Smooth muscle cell (in vitro differentiated cells): ENCODE measurements around the gene FGD5. TPM values are rescaled to one million over a fixed set of nuclear protein-coding genes. Genes with fewer than 3 reads are reported as not detected.

Experiments used
- DNase-seq: peaks from one replicate; lab custom pipeline; 2025; ENCODE audit not compliant: unreplicated experiment; lab: John Stamatoyannopoulos, UW
- H2AFZ ChIP-seq: fragments of 200-600 bp; sonication (generic); 2 replicates; pipeline ENCODE4 v1.6.0; 2016; ENCODE audit warnings: antibody characterized with exemption, low read depth, mild to moderate bottlenecking
- H3F3A ChIP-seq: fragments of 200-600 bp; sonication (generic); 2 replicates; pipeline ENCODE4 v1.6.0; 2017; ENCODE audit warnings: antibody characterized with exemption, low read depth
- H3K27ac ChIP-seq: fragments of 200-600 bp; sonication (generic); 2 replicates; pipeline ENCODE4 v1.5.1; 2016; ENCODE audit warnings: low read depth, mild to moderate bottlenecking
- H3K27me3 ChIP-seq: fragments of 200-600 bp; sonication (generic); 2 replicates; pipeline ENCODE4 v1.6.1; 2016; ENCODE audit warnings: low read depth, mild to moderate bottlenecking
- H3K36me3 ChIP-seq: fragments of 200-600 bp; sonication (generic); 2 replicates; pipeline ENCODE4 v1.5.1; 2016; ENCODE audit warnings: low read depth
- H3K4me1 ChIP-seq: fragments of 200-600 bp; sonication (generic); 2 replicates; pipeline ENCODE4 v1.5.1; 2016; ENCODE audit warnings: low read depth
- H3K4me2 ChIP-seq: fragments of 200-600 bp; sonication (generic); 2 replicates; pipeline ENCODE4 v1.6.0; 2016; ENCODE audit warnings: mild to moderate bottlenecking
- H3K4me3 ChIP-seq: fragments of 200-600 bp; sonication (generic); 2 replicates; pipeline ENCODE4 v1.5.1; 2016; ENCODE audit warnings: mild to moderate bottlenecking
- H3K79me2 ChIP-seq: fragments of 200-600 bp; sonication (generic); 2 replicates; pipeline ENCODE4 v1.6.0; 2016; ENCODE audit warnings: low read depth, mild to moderate bottlenecking
- H3K9ac ChIP-seq: fragments of 200-600 bp; sonication (generic); 2 replicates; pipeline ENCODE4 v1.6.0; 2016; ENCODE audit warnings: low read depth
- H3K9me3 ChIP-seq: fragments of 200-600 bp; sonication (generic); replicated peaks from 2 replicates; pipeline ENCODE4 v1.5.1; 2016; ENCODE audit warnings: low read depth
- H4K20me1 ChIP-seq: fragments of 200-600 bp; sonication (generic); 2 replicates; pipeline ENCODE4 v1.6.0; 2016; ENCODE audit warnings: low read depth
- CTCF ChIP-seq: fragments of 200-600 bp; sonication (generic); IDR thresholded peaks from 2 replicates; pipeline ENCODE4 v1.5.1; 2017; ENCODE audit warnings: borderline replicate concordance, mild to moderate bottlenecking, antibody characterized with exemption; ENCODE audit not compliant: insufficient read depth, poor library complexity, severe bottlenecking
- WGBS: methylation state at CpG from one replicate; pipeline ENCODE4 v1.1.7; 2016; ENCODE audit warnings: low lambda C conversion rate; 5-methylcytosine and 5-hydroxymethylcytosine counted together
- polyA plus RNA-seq: library from polyadenylated mRNA; unstranded; fragments of >200 nt; fragmentation: Nextera tagmentation; extraction: Ambion mirVana; gene quantifications from 2 replicates; pipeline ENCODE4 v1.2.1, GENCODE V29; 2016
- total RNA-seq: library from RNA; depleted of rRNA; stranded (reverse); fragments of >200 nt; gene quantifications from 2 replicates; pipeline ENCODE4 v1.2.3, GENCODE V29; 2014

Gene FGD5
- total and polyA plus RNA-seq, 2 experiments from 2014 or later = 0.63 to 0.71 TPM

GRCh38 chr3:14883226-14883625 lies 64.5 kb downstream of the FGD5 start:
- H3K79me2 ChIP-seq = no peaks in the 10 kb centered on the region
- no peak overlapping the region for H2AFZ ChIP-seq
- no peak overlapping the region for H3K9ac ChIP-seq
- H4K20me1 ChIP-seq = no peaks in the 10 kb centered on the region
- H3K9me3 ChIP-seq = no peaks in the 10 kb centered on the region
- no peak for TF ChIP-seq CTCF
- no peaks in the 10 kb centered on the region for H3K27me3 ChIP-seq
- no peaks in the 10 kb centered on the region for H3K4me1 ChIP-seq
- H3K4me3 ChIP-seq = no peak overlapping the region
- no peak overlapping the region for H3K4me2 ChIP-seq
- WGBS = 93% methylated on average over 5 of the region's 5 CpGs
- DNase-seq = no peak
- H3F3A ChIP-seq = no peaks in the 10 kb centered on the region
- no peaks in the 10 kb centered on the region for H3K36me3 ChIP-seq
- no peak overlapping the region for H3K27ac ChIP-seq

GRCh38 chr3:14884665-14885064 lies 65.9 kb downstream of the FGD5 start:
- TF ChIP-seq CTCF = no peak
- H3K36me3 ChIP-seq = no peaks in the 10 kb centered on the region

GRCh38 chr3:14885307-14885706 lies 66.5 kb downstream of the FGD5 start:
- Histone ChIP-seq H4K20me1 (no peaks in the 10 kb centered on the region), H3K9ac (no peak overlapping the region), H3F3A (no peaks in the 10 kb centered on the region), H3K4me3 (no peak overlapping the region), H3K79me2 (no peaks in the 10 kb centered on the region), H2AFZ (no peak overlapping the region), H3K27ac (no peak overlapping the region), H3K4me1 (no peaks in the 10 kb centered on the region), H3K27me3 (peaks cover 2% of the 10 kb centered on the region), H3K36me3 (no peaks in the 10 kb centered on the region), H3K9me3 (no peaks in the 10 kb centered on the region), H3K4me2 (no peak overlapping the region)
- no peak for TF ChIP-seq CTCF
- no peak for DNase-seq
- 81% methylated on average over 13 of the region's 13 CpGs for WGBS

More at GRCh38 chr3:14884665-14885064, 65.9 kb downstream of the FGD5 start:
- Histone ChIP-seq H3K9me3 (no peaks in the 10 kb centered on the region), H3K9ac (no peak overlapping the region), H3K4me1 (no peaks in the 10 kb centered on the region), H3K4me2 (no peak overlapping the region), H4K20me1 (no peaks in the 10 kb centered on the region), H3K4me3 (no peak overlapping the region), H3F3A (no peaks in the 10 kb centered on the region), H3K27ac (no peak overlapping the region), H3K79me2 (no peaks in the 10 kb centered on the region), H2AFZ (no peak overlapping the region), H3K27me3 (no peaks in the 10 kb centered on the region)
- DNase-seq = no peak
- WGBS = 85% methylated on average over 11 of the region's 11 CpGs

GRCh38 chr3:14886101-14886500 lies 67.3 kb downstream of the FGD5 start:
- Histone ChIP-seq H3F3A (no peaks in the 10 kb centered on the region), H3K4me3 (no peak overlapping the region), H3K27ac (no peak overlapping the region), H3K27me3 (peaks cover 2% of the 10 kb centered on the region), H3K9ac (no peak overlapping the region), H4K20me1 (no peaks in the 10 kb centered on the region), H3K4me1 (no peaks in the 10 kb centered on the region), H3K9me3 (no peaks in the 10 kb centered on the region), H3K4me2 (no peak overlapping the region), H3K79me2 (no peaks in the 10 kb centered on the region), H3K36me3 (no peaks in the 10 kb centered on the region), H2AFZ (no peak overlapping the region)
- DNase-seq = no peak
- no peak for TF ChIP-seq CTCF
- WGBS = 94% methylated on average over 3 of the region's 3 CpGs
